Measurements from ENCODE around the gene MYL7. TPM values are rescaled to one million over a fixed set of nuclear protein-coding genes. Genes with fewer than 3 reads are reported as not detected.

Gene MYL7
- total RNA-seq, 1 experiment from 2014 or later = not detected

DNA sequence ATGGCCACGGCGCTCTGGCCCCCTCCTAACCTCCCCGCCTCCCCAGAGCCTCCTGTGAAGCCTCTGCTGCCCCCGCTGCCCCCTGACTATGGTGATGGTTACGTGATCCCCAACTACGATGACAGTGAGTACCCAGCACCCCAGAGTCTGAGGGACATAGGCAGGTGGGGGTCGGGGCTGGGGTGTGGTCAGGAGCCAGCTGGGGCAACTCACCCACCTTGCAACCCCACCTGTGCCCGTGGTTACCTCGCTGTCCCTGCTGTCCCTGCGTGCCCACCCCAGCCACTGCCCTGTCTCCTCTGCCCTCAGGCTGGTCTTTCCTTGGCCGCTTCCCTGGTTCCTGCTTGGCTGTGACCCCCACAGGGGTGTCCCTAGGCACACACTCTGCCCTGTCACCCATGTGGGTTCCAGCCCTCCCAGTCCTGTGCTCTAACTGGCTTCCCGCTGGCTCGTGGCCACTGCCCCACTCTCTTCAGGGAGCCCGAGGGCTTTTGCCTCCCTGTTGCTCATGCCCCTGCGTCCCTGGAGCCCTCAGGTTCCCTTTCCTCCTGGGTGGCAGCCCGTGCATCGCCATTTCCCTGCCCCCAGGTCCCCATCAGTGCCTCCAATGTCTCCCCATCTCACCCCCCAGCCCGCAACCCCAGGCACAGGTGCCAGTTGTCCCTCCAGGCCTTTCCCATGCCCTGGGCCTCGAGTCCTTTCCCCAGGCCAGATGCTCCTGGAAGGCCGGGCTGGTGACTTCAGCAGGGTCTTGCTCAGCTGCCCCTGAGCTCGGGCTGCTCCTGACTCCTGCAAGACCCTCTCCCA, 33.0 kb downstream of the MYL7 start:
- Mint-ChIP-seq H3K4me1 (ENCODE audit: insufficient read depth, unreplicated experiment) (peaks cover 8% of the 10 kb centered on the region), H3K27me3 (ENCODE audit: insufficient read depth, unreplicated experiment) (no peaks in the 10 kb centered on the region), H3K9me3 (ENCODE audit: unreplicated experiment) (no peaks in the 10 kb centered on the region), H3K36me3 (ENCODE audit: insufficient read depth, unreplicated experiment) (peaks cover 14% of the 10 kb centered on the region), H3K4me3 (ENCODE audit: unreplicated experiment) (no peak overlapping the region), H3K27ac (ENCODE audit: low read depth, unreplicated experiment) (peak overlapping the region; percentile 34)
- intact Hi-C loops (cut with micrococcal nuclease) = no loop called here
- CTCF ChIA-PET = interaction anchor here (0.7 kb wide), 1 partner anchor 16 kb away, joined by 4 read pairs; the partner anchor contains the start of gene POLD2
- DNase-seq (ENCODE audit: unreplicated experiment) = no peak
- BruUV-seq (replicated peaks) = no TSS peak
- POLR2A ChIA-PET = no interaction called here
- TF ChIP-seq CTCF (IDR thresholded peaks at IDR 0.05; ENCODE audit: unreplicated experiment) = no peak

DNA sequence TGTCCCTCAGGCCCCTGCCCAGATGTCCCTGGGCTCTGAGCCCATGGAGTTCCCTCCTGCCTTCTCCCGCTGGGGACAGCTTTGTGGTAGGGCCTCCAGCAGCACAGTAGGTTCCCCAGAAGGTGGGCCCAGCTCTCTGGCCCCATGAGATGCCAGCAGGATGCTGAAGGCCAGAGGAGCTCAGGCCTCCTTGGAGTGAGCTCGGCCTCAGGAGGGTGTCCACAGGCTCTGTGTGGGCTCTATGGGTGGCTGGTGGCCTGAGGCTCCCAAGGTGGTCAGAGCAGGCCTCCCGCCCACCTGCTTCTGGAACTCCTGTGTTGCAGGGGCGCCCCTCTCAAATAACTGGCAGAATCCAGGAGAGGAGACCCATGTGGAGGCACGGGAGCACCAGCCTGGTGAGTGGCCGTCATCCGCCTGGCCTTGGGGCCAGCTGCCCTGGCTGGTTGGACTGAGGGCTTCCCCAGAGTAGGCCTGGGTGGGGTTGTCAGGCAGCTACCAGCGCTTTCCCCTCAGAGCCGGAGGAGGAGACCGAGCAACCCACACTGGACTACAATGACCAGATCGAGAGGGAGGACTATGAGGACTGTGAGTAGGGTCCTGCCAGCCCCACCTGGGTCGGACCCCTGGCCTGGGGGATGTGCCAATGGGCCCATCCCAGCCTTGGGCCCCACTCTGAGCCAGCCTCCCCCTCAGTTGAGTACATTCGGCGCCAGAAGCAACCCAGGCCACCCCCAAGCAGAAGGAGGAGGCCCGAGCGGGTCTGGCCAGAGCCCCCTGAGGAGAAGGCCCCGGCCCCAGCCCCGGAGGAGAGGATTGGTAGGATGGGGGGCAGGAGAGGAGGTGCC, 33.8 kb downstream of the MYL7 start:
- ChIA-PET POLR2A (no interaction called here), CTCF (no interaction called here)
- no TSS peak for BruUV-seq (replicated peaks)
- intact Hi-C loops (cut with micrococcal nuclease) = no loop called here
- H3K36me3 Mint-ChIP-seq (ENCODE audit: insufficient read depth, unreplicated experiment) = peaks cover 12% of the 10 kb centered on the region
- H3K9me3 Mint-ChIP-seq (ENCODE audit: unreplicated experiment) = no peaks in the 10 kb centered on the region
- no peak overlapping the region for H3K4me3 Mint-ChIP-seq (ENCODE audit: unreplicated experiment)
- DNase-seq (ENCODE audit: unreplicated experiment) = no peak
- peaks cover 16% of the 10 kb centered on the region for H3K4me1 Mint-ChIP-seq (ENCODE audit: insufficient read depth, unreplicated experiment)
- no peak overlapping the region for H3K27ac Mint-ChIP-seq (ENCODE audit: low read depth, unreplicated experiment)
- H3K27me3 Mint-ChIP-seq (ENCODE audit: insufficient read depth, unreplicated experiment) = no peaks in the 10 kb centered on the region
- no peak for TF ChIP-seq CTCF (IDR thresholded peaks at IDR 0.05; ENCODE audit: unreplicated experiment)

- TF ChIP-seq CTCF (IDR thresholded peaks at IDR 0.05; ENCODE audit: unreplicated experiment) = no peak
- DNase-seq (ENCODE audit: unreplicated experiment) = no peak
- BruUV-seq (replicated peaks) = no TSS peak
- ChIA-PET POLR2A (no interaction called here), CTCF (no interaction called here)
- H3K27ac Mint-ChIP-seq (ENCODE audit: low read depth, unreplicated experiment) = no peak overlapping the region
- intact Hi-C loops (cut with micrococcal nuclease) = no loop called here
- H3K27me3 Mint-ChIP-seq (ENCODE audit: insufficient read depth, unreplicated experiment) = no peaks in the 10 kb centered on the region
- peaks cover 3% of the 10 kb centered on the region for H3K36me3 Mint-ChIP-seq (ENCODE audit: insufficient read depth, unreplicated experiment)
- peaks cover 20% of the 10 kb centered on the region for H3K4me1 Mint-ChIP-seq (ENCODE audit: insufficient read depth, unreplicated experiment)
- H3K4me3 Mint-ChIP-seq (ENCODE audit: unreplicated experiment) = no peak overlapping the region
- H3K9me3 Mint-ChIP-seq (ENCODE audit: unreplicated experiment) = no peaks in the 10 kb centered on the region
Observed at GRCh38 chr7:44106311-44107065, 34.6 kb downstream of the MYL7 start.

DNA sequence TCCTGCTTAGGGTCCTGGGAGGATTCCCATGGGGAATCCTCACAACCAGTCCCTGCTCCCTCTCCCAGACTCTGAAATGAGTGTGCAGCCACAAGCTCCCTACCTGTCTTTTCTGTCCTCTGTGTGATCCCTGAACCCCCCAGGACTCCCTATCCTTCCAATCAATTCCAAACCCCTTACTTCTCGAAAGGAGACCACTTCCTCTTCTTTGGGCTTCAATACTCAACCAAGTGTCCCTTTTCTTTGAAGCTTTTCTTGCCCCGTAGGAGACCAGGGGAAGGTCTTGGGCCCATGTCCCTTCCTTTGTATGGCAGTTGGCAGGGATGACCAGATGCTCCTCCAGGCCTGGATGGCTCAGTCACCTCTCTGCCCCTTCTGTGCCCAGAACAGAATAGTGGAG, 35.3 kb downstream of the MYL7 start:
- peaks cover 20% of the 10 kb centered on the region for H3K4me1 Mint-ChIP-seq (ENCODE audit: insufficient read depth, unreplicated experiment)
- H3K36me3 Mint-ChIP-seq (ENCODE audit: insufficient read depth, unreplicated experiment) = no peaks in the 10 kb centered on the region
- intact Hi-C loops (cut with micrococcal nuclease) = no loop called here
- TF ChIP-seq CTCF (IDR thresholded peaks at IDR 0.05; ENCODE audit: unreplicated experiment) = no peak
- no peak overlapping the region for H3K4me3 Mint-ChIP-seq (ENCODE audit: unreplicated experiment)
- BruUV-seq (replicated peaks) = no TSS peak
- no peak overlapping the region for H3K27ac Mint-ChIP-seq (ENCODE audit: low read depth, unreplicated experiment)
- no peaks in the 10 kb centered on the region for H3K27me3 Mint-ChIP-seq (ENCODE audit: insufficient read depth, unreplicated experiment)
- POLR2A ChIA-PET = no interaction called here
- no peaks in the 10 kb centered on the region for H3K9me3 Mint-ChIP-seq (ENCODE audit: unreplicated experiment)
- DNase-seq (ENCODE audit: unreplicated experiment) = no peak
- CTCF ChIA-PET = no interaction called here
